KMS-11 (cell line): ENCODE results near the gene MED16.
"Not testable (repeated sequence)": the region's sequence is repeated elsewhere in the genome, so short reads cannot be mapped to it uniquely, and the experiment has no call there.

Source experiments
- H2AFZ ChIP-seq: fragments of 200-600 bp; sonication (generic); 2 replicates; pipeline ENCODE4 v1.6.1; 2016; ENCODE audit warnings: antibody characterized with exemption, mixed run types, low read depth
- H3K27ac ChIP-seq: fragments of 200-600 bp; sonication (generic); 2 replicates; pipeline ENCODE4 v1.6.1; 2016; ENCODE audit warnings: mild to moderate bottlenecking, mixed run types
- H3K27me3 ChIP-seq: fragments of 200-600 bp; sonication (generic); 2 replicates; pipeline ENCODE4 v1.6.1; 2017; ENCODE audit warnings: mild to moderate bottlenecking, low read depth, mixed run types, moderate library complexity; ENCODE audit not compliant: insufficient read depth
- H3K36me3 ChIP-seq: fragments of 200-600 bp; sonication (generic); 2 replicates; pipeline ENCODE4 v1.6.1; 2017; ENCODE audit warnings: mild to moderate bottlenecking, mixed run types; ENCODE audit not compliant: insufficient read depth
- H3K4me1 ChIP-seq: fragments of 200-600 bp; sonication (generic); 2 replicates; pipeline ENCODE4 v1.6.1; 2016; ENCODE audit warnings: mild to moderate bottlenecking, low read depth, mixed run types; ENCODE audit not compliant: poor library complexity, severe bottlenecking
- H3K4me2 ChIP-seq: fragments of 200-600 bp; sonication (generic); 2 replicates; pipeline ENCODE4 v1.7.0; 2016; ENCODE audit warnings: mild to moderate bottlenecking, mixed run types
- H3K4me3 ChIP-seq: fragments of 200-600 bp; sonication (generic); IDR thresholded peaks from 2 replicates; pipeline ENCODE4 v1.6.1; 2017; ENCODE audit warnings: low read depth, low read length, mixed read lengths; ENCODE audit not compliant: insufficient read depth
- H3K79me2 ChIP-seq: fragments of 200-600 bp; sonication (generic); 2 replicates; pipeline ENCODE4 v1.6.1; 2016; ENCODE audit warnings: low read depth, mixed run types; ENCODE audit not compliant: insufficient read depth
- H3K9ac ChIP-seq: fragments of 200-600 bp; sonication (generic); 2 replicates; pipeline ENCODE4 v1.6.1; 2016; ENCODE audit warnings: mild to moderate bottlenecking, mixed run types
- H4K20me1 ChIP-seq: fragments of 200-600 bp; sonication (generic); 2 replicates; pipeline ENCODE4 v1.6.1; 2016; ENCODE audit warnings: mild to moderate bottlenecking, mixed run types; ENCODE audit not compliant: insufficient read depth
- TF ChIP-seq, protein P1 (sequence below): fragments of 200-600 bp; sonication (generic); conservative IDR thresholded peaks from 2 replicates; pipeline ENCODE4 v1.6.1; 2017; ENCODE audit warnings: low read depth, mild to moderate bottlenecking, antibody characterized with exemption, low read length, moderate library complexity, mixed read lengths

Gene MED16

DNA sequence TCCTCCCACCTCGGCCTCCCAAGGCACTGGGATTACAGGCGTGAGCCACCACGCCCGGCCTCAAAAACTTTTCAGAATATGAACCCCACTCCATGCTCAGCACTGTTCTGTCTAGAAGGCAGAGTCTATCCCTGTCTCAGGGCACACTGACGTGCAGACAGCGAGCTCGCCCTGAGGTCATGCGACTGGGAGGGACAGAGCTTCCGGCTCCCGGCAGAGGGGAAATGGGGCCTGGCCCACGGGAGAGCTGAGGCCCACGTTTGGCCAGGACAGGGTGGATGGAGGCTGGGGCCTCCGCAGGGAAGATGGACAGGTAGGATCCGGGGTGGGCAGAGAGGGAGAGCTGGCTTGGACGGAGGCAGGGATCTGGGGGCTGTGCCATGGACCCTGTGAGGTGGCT lies 68.1 kb downstream of the MED16 start:
- Histone ChIP-seq H3K4me2 (no peak overlapping the region), H3K4me3 (no peak overlapping the region), H3K27me3 (peaks cover 16% of the 10 kb centered on the region; the same call in 1 of the 2 replicates), H3K4me1 (no peaks in the 10 kb centered on the region), H4K20me1 (no peaks in the 10 kb centered on the region), H3K9ac (no peak overlapping the region), H2AFZ (no peak overlapping the region), H3K79me2 (no peaks in the 10 kb centered on the region), H3K36me3 (no peaks in the 10 kb centered on the region), H3K27ac (no peak overlapping the region)
- TF ChIP-seq, protein P1, sequence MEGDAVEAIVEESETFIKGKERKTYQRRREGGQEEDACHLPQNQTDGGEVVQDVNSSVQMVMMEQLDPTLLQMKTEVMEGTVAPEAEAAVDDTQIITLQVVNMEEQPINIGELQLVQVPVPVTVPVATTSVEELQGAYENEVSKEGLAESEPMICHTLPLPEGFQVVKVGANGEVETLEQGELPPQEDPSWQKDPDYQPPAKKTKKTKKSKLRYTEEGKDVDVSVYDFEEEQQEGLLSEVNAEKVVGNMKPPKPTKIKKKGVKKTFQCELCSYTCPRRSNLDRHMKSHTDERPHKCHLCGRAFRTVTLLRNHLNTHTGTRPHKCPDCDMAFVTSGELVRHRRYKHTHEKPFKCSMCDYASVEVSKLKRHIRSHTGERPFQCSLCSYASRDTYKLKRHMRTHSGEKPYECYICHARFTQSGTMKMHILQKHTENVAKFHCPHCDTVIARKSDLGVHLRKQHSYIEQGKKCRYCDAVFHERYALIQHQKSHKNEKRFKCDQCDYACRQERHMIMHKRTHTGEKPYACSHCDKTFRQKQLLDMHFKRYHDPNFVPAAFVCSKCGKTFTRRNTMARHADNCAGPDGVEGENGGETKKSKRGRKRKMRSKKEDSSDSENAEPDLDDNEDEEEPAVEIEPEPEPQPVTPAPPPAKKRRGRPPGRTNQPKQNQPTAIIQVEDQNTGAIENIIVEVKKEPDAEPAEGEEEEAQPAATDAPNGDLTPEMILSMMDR = no peak

DNA sequence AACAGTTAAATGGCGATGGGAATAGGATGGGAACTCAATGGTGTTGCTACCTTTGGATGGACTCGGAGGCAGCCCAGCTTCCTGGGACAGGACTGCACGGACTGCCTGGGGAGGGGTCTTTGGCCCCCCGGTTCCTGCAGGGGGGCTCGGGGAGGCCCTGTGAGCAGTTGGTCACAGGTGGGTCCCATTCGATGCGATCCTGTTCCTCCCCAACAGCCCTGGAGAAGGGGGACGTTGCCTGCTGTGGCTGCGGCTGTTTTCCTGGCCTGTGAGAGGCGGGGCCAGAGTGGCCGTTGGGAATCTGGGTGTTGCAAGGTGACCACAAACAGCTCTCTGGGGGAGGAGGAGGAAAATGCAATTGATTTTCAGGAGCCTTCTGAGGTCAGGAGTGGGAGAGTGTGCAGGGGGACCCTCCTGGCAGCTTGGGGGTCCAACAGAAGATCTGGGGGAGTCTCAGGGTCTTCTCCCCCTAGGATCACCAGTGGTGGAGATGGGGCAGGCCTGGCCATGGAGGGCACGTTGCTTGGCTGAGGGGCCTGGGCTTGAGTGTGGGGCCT lies 69.3 kb downstream of the MED16 start:
- Histone ChIP-seq H3K79me2 (no peaks in the 10 kb centered on the region), H4K20me1 (no peaks in the 10 kb centered on the region), H3K27ac (no peak overlapping the region), H3K9ac (no peak overlapping the region), H3K4me1 (no peaks in the 10 kb centered on the region), H3K4me2 (no peak overlapping the region), H3K27me3 (peaks cover 10% of the 10 kb centered on the region; the same call in 1 of the 2 replicates), H2AFZ (no peak overlapping the region), H3K36me3 (no peaks in the 10 kb centered on the region), H3K4me3 (no peak overlapping the region)
- TF ChIP-seq, protein P1 = no peak

DNA sequence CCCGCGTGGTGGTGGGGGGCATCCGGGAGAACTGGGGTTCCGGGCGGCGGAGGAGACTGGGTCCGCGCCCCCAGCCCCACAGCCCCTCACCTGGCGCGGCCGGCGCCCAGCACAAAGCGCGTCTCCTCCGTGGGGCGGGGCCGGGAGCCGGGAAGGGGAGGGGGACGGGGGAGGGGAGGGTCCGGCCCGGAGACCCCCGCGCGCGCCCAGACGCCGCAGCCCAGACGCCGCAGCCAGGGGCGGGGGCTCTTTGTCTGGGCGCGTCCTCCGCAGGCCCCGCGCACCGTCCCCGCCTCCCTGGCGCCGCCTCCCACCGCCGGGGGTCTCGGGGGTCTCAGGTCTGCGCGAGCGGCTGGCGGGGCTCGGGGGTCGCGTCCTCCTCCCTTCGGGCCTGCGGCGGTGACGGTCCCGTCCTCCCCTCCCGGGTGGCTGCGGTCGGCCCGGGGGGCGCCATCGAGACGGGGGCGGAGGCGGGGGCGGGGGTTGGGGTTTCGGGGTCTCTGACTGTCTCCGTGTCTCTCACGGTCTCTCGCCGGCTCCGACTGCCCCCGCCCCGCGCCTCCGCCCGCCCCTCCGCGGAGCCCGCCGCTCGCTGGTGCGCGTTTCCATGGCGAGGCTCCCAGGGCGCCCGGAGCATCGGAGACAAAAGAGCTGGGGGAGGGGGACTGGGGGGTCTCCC lies 71.0 kb downstream of the MED16 start, which contains the start of gene PLPPR3:
TSS of gene PLPPR3 (minus strand) at position 131 of the 679 bp plus-strand sequence. CDS start 396 bp downstream, outside the sequence.
- H3K79me2 ChIP-seq = no peaks in the 10 kb centered on the region
- peaks cover 10% of the 10 kb centered on the region; the same call in 1 of the 2 replicates for H3K27me3 ChIP-seq
- no peak within 1 kb of the TSS for H3K4me2 ChIP-seq
- H3K9ac ChIP-seq = no peak within 1 kb of the TSS
- H2AFZ ChIP-seq = no peak within 1 kb of the TSS
- H3K36me3 ChIP-seq = no peaks in the 10 kb centered on the region
- H3K4me3 ChIP-seq = no peak within 1 kb of the TSS
- H4K20me1 ChIP-seq = no peaks in the 10 kb centered on the region
- no peak within 1 kb of the TSS for H3K27ac ChIP-seq
- H3K4me1 ChIP-seq = no peaks in the 10 kb centered on the region
- TF ChIP-seq, protein P1 = no peak

DNA sequence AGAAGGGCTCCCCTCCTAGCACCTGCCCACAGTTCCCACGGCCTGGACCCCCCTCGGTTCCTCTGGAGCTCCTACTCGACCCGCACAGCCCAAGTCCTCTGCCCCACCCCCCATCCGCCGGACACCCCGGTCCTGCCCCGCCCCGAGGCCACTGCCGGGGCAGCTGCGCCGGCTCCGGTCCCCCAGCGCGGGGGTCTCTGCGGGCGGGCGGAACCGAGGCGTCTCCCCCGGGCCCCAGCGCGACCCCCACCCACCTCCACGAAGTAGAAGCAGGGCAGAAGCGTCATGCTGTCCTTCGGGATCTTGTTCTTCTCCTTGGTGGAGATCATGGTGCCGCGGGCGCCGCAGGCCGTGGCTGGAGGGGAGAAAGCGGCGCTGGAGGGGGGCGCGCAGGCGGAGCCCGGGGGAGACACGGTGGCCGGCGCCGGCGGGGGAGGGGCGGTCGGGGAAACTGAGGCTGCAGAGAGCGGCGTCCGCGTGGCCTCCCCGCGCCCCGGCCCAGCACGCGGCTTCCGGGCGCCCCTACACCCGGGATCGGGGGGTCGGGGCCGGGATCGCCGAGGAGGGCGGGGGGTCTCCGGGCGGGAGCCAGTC lies 71.7 kb downstream of the MED16 start:
- Histone ChIP-seq H4K20me1 (no peaks in the 10 kb centered on the region), H3K4me1 (no peaks in the 10 kb centered on the region), H3K4me2 (no peak overlapping the region), H3K79me2 (no peaks in the 10 kb centered on the region), H3K4me3 (no peak overlapping the region), H3K36me3 (no peaks in the 10 kb centered on the region), H3K27me3 (peaks cover 8% of the 10 kb centered on the region; the same call in 1 of the 2 replicates), H3K27ac (no peak overlapping the region), H3K9ac (no peak overlapping the region), H2AFZ (no peak overlapping the region)
- TF ChIP-seq, protein P1 = no peak

DNA sequence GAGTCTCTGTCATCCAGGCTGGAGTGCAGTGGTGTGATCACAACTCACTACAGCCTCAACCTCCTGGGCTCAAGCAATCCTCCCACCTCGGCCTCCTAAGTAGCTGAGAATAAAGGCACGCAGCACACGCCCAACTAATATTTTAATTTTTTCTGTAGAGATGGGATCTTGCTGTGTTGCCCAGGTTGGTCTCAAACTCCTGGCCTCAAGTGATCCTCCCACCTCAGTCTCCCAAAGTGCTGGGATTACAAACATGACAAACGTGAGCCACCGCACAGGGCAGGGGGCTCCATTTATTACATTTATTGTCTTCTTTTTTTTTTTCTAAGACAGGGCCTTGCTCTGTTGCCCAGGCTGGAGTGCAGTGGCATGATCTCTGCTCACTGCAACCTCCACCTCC lies 72.8 kb downstream of the MED16 start:
- not testable (repeated sequence) for H4K20me1 ChIP-seq, H3K4me2 ChIP-seq, H2AFZ ChIP-seq, H3K9ac ChIP-seq, H3K79me2 ChIP-seq, H3K27me3 ChIP-seq, H3K4me1 ChIP-seq, H3K4me3 ChIP-seq, H3K36me3 ChIP-seq, H3K27ac ChIP-seq
